Brain microvascular endothelial cell (primary cell): Measurements from ENCODE around the gene IRGQ.

Experiments
- DNase-seq: peaks from one replicate; pipeline ENCODE4 v3.0.0-alpha.2; 2020
- H3K27ac ChIP-seq: fragments of 250-450 bp; sonication (Bioruptor Pico); 2 replicates; pipeline ENCODE4 v1.5.1; 2020; ENCODE audit warnings: mild to moderate bottlenecking, moderate library complexity
- H3K27me3 ChIP-seq: fragments of 250-450 bp; sonication (Bioruptor Pico); replicated peaks from 2 replicates; pipeline ENCODE4 v1.5.1; 2020; ENCODE audit warnings: mild to moderate bottlenecking
- H3K36me3 ChIP-seq: fragments of 250-450 bp; sonication (Bioruptor Pico); replicated peaks from 2 replicates; pipeline ENCODE4 v1.5.1; 2020; ENCODE audit warnings: mild to moderate bottlenecking
- H3K4me3 ChIP-seq: 2 replicates; pipeline ENCODE4 v1.5.1; 2011; ENCODE audit warnings: low read depth, mild to moderate bottlenecking, control low read depth, low read length, moderate library complexity
- CTCF ChIP-seq: IDR thresholded peaks from 2 replicates; pipeline ENCODE4 v1.5.1; 2011; ENCODE audit warnings: low read depth, mild to moderate bottlenecking, moderate library complexity, low read length, control low read depth, inconsistent platforms; ENCODE audit errors: missing control alignments
- in situ Hi-C: cut with HindIII; loops from 2 replicates; pipeline ENCODE4 v1.10.0; 2017; ENCODE audit warnings: low sequenced_read_pairs, low pct_ligation_motif_present

The IRGQ gene

GRCh38 chr19:43561139-43561970, 34.6 kb downstream of the IRGQ start:
- no peaks in the 10 kb centered on the region for H3K27me3 ChIP-seq
- no peak for TF ChIP-seq CTCF
- no peak for DNase-seq
- H3K27ac ChIP-seq, result no peak overlapping the region
- in situ Hi-C loops, result no loop called here
- H3K36me3 ChIP-seq, result no peaks in the 10 kb centered on the region
- no peak overlapping the region for H3K4me3 ChIP-seq

DNA sequence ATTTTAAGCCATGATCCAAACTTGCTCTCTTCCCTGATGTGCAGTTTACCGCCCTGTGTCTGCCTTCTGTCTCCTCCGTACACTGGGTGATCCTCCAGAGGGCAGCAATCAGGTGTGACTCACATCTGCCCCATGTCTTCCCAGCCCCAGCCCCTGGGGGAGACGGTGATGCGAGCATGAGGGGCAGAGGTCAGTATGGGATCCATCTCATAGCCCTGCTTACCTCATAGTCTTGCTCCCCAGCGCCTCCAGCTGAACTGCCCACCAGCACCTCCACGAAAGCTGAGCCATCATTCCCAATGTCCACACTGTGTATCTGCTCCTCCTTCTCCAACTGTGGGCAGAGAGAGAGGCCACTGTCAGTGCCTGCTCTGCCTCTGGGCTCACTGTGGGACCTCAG, 35.2 kb downstream of the IRGQ start:
- TF ChIP-seq CTCF, result peak; percentile 58
- H3K27ac ChIP-seq, result no peak overlapping the region
- H3K27me3 ChIP-seq, result no peaks in the 10 kb centered on the region
- peak; percentile 49 for DNase-seq
- H3K36me3 ChIP-seq, result no peaks in the 10 kb centered on the region
- in situ Hi-C loops, result no loop called here
- no peak overlapping the region for H3K4me3 ChIP-seq

DNA sequence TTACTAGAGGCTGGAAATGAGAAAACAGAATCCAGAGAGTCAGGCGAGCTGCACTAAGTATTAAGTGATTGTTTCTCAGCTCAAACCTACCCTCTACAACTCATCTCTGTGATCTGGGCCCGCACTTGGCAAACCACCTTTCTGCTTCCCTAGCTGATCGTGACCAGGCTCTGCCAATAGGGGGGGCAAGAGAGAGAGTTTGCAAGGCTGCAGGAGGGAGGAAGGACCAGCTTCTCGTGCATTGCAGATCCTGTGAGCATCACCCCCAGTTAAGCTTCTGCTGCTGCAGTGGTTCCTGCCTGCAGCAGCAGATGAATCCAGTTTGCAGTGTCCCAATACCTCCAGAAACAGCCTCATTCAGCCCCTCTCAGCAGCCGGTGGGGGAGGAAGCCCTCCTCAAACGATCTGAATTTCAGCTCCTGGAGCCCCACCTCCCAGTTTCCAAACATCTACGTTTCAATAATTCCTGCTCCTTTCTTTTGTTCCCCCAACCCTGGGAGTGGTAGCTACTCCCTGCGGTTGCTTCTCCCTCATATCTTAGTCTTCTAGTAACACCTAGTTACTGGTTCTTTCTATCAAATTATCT, 40.7 kb downstream of the IRGQ start:
- peak; percentile 68 for DNase-seq
- in situ Hi-C loops, result no loop called here
- Histone ChIP-seq H3K27ac (no peak overlapping the region), H3K27me3 (no peaks in the 10 kb centered on the region), H3K4me3 (no peak overlapping the region), H3K36me3 (peaks cover 21% of the 10 kb centered on the region)
- TF ChIP-seq CTCF, result peak; percentile 97

- Histone ChIP-seq H3K4me3 (no peak overlapping the region), H3K27ac (no peak overlapping the region), H3K27me3 (no peaks in the 10 kb centered on the region), H3K36me3 (peaks cover 21% of the 10 kb centered on the region)
- no peak for DNase-seq
- in situ Hi-C loops, result no loop called here
- no peak for TF ChIP-seq CTCF
Observed at GRCh38 chr19:43554317-43554895, 41.5 kb downstream of the IRGQ start.

- Histone ChIP-seq H3K27ac (no peak overlapping the region), H3K4me3 (no peak overlapping the region), H3K27me3 (no peaks in the 10 kb centered on the region), H3K36me3 (peaks cover 21% of the 10 kb centered on the region)
- no peak for TF ChIP-seq CTCF
- in situ Hi-C loops, result no loop called here
- DNase-seq, result no peak
Observed at GRCh38 chr19:43553656-43554055, 42.3 kb downstream of the IRGQ start.
